ENCODE data around the gene KRTAP5-5.
A peak's percentile ranks its signal among the peaks of the same experiment; 100 is the strongest.
"Not testable (repeated sequence)": the region's sequence is repeated elsewhere in the genome, so short reads cannot be mapped to it uniquely, and the experiment has no call there.

KRTAP5-5 gene

DNA sequence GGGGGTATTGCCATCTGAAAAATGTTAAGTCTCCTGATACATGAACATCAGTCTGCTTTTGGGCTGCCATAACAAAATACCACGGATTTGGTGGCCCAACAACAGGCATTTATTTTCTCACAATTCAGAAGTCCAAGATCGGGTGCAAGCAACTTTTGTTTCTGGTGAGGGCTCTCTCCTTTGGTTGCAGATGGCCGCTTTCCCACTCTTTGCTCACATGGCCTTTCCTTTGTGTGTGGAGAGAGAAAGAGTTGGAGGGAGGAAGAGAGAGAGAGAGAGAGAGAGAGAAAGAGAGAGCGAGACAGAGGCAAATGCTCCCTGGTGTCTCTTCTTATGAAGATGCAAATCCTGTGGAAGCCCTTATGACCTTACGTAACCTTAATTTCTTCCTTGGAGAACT lies 28.9 kb upstream of the KRTAP5-5 start:
- DNase-seq (ENCODE audit: low spot score in 2 of 2) (no peak), ATAC-seq (no peak)
- peaks cover 29% of the 10 kb centered on the region for H3K4me1 Mint-ChIP-seq
- H3K4me3 Mint-ChIP-seq = no peak overlapping the region
- no peaks in the 10 kb centered on the region for H3K9me3 Mint-ChIP-seq
- no peak overlapping the region for H3K27ac Mint-ChIP-seq
- H3K36me3 Mint-ChIP-seq = no peaks in the 10 kb centered on the region

- H3K27ac Mint-ChIP-seq; H3K9me3 Mint-ChIP-seq; H3K36me3 Mint-ChIP-seq; DNase-seq (ENCODE audit: low spot score in 2 of 2); H3K4me3 Mint-ChIP-seq; ATAC-seq: not testable (repeated sequence)
- H3K4me1 Mint-ChIP-seq = peaks cover 27% of the 10 kb centered on the region
Observed at GRCh38 chr11:1601663-1602062, 27.9 kb upstream of the KRTAP5-5 start.

DNA sequence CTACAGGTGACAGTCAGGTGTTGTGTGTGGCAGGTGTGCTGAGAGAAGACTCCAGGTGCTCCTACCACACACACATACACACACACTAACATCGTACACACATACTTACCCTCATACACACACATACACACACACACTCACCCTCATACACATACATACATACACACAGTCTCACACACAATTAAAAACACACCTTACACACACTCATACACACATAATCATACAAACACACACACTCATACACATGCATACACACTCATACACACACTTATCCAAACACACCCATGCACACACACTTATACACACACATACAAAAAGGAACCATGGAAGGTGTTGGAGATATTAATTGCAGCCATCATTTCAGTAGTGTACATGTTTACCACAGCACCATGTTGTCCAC lies 25.9 kb upstream of the KRTAP5-5 start:
- no peaks in the 10 kb centered on the region for H3K9me3 Mint-ChIP-seq
- peaks cover 20% of the 10 kb centered on the region for H3K4me1 Mint-ChIP-seq
- no peaks in the 10 kb centered on the region for H3K36me3 Mint-ChIP-seq

DNA sequence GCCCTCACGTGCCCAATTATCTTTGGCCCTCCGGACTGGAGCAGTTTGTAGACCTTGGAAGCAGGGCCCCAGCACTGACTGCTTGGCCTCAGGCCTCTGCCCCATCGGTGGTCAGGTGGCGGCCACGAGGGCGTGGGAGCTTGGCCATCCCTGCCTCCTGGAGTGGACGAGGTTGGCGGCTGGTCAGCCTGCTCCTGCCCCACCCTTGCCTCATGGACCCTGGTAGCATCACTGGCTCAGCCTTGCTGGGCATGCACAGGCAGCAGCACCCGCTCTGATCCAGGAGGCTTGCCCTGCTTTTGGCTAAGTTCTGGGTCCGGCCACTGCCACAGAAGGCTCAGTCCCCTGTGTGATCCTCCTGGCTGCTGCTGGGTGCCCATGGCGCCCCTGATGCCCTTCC lies 25.4 kb upstream of the KRTAP5-5 start:
- H3K27ac Mint-ChIP-seq = no peak overlapping the region
- DNase-seq (ENCODE audit: low spot score in 2 of 2) (no peak), ATAC-seq (no peak)
- peaks cover 15% of the 10 kb centered on the region for H3K4me1 Mint-ChIP-seq
- no peaks in the 10 kb centered on the region for H3K36me3 Mint-ChIP-seq
- no peaks in the 10 kb centered on the region for H3K9me3 Mint-ChIP-seq
- no peak overlapping the region for H3K4me3 Mint-ChIP-seq

More for the DNA sequence above, 25.9 kb upstream of the KRTAP5-5 start:
- no peak for DNase-seq (ENCODE audit: low spot score in 2 of 2)
- H3K4me3 Mint-ChIP-seq = no peak overlapping the region
- no peak overlapping the region for H3K27ac Mint-ChIP-seq
- no peak for ATAC-seq

DNA sequence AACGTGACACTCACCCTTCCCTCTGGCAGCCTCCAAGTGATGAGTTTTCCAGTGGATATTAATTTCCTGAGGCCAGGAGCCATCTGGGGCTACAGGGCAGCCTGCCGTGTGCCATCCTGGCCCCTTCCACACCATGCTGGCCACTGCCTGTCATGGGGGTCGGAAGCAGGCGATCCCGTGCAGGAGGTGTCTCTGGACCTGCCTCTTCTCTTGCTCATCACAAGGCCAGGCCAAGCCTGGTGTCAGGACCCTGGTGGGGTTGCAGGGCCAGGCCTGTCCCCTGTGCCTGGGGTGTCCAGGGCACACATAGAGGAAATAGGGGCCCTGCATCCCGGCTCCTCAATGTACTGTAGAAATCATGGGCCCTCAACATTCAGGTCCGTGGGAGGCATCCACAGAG lies 24.9 kb upstream of the KRTAP5-5 start:
- no peak for ATAC-seq
- H3K27ac Mint-ChIP-seq = no peak overlapping the region
- peaks cover 15% of the 10 kb centered on the region for H3K4me1 Mint-ChIP-seq

GRCh38 chr11:1605923-1606322 lies 23.7 kb upstream of the KRTAP5-5 start:
- ATAC-seq = peak; percentile 85
- not testable (repeated sequence) for H3K9me3 Mint-ChIP-seq; H3K36me3 Mint-ChIP-seq; DNase-seq (ENCODE audit: low spot score in 2 of 2); H3K4me3 Mint-ChIP-seq
- H3K4me1 Mint-ChIP-seq = peaks cover 15% of the 10 kb centered on the region
- H3K27ac Mint-ChIP-seq = peak overlapping the region; percentile 78

More for the DNA sequence above, 24.9 kb upstream of the KRTAP5-5 start:
- Mint-ChIP-seq H3K9me3 (no peaks in the 10 kb centered on the region), H3K4me3 (no peak overlapping the region), H3K36me3 (no peaks in the 10 kb centered on the region)
- no peak for DNase-seq (ENCODE audit: low spot score in 2 of 2)

GRCh38 chr11:1607156-1607845 lies 22.3 kb upstream of the KRTAP5-5 start:
- H3K27ac Mint-ChIP-seq; ATAC-seq; H3K4me3 Mint-ChIP-seq; DNase-seq (ENCODE audit: low spot score in 2 of 2); H3K9me3 Mint-ChIP-seq; H3K36me3 Mint-ChIP-seq: not testable (repeated sequence)
- peaks cover 15% of the 10 kb centered on the region for H3K4me1 Mint-ChIP-seq

DNA sequence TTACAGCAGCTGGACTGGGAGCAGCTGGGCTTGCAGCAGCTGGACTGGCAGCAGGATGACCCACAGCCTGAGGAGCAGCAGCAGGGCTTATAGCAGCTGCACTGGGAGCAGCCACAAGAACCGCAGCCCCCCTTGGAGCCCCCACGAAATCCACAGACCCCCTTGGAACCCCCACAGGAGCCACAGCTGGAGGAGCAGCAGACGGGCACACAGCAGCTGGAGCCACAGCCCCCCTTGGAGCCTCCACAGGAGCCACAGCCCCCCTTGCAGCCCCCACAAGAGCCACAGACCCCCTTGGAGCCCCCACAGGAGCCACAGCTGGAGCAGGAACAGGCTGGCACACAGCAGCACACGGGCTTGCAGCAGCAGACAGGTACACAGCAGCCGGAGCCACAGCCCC lies 21.7 kb upstream of the KRTAP5-5 start:
- not testable (repeated sequence) for H3K36me3 Mint-ChIP-seq
- H3K4me1 Mint-ChIP-seq = peaks cover 15% of the 10 kb centered on the region

GRCh38 chr11:1608363-1608762 lies 21.2 kb upstream of the KRTAP5-5 start, which contains the start of gene KRTAP5-3:
Gene KRTAP5-3 (minus strand): TSS chr11:1608463. CDS start chr11:1608385, 78 bp downstream.
- H3K4me1 Mint-ChIP-seq = peaks cover 15% of the 10 kb centered on the region
- H3K27ac Mint-ChIP-seq = no peak within 1 kb of the TSS
- no peaks in the 10 kb centered on the region for H3K36me3 Mint-ChIP-seq
- H3K4me3 Mint-ChIP-seq = no peak within 1 kb of the TSS
- no peak for DNase-seq (ENCODE audit: low spot score in 2 of 2)
- ATAC-seq = no peak
- no peaks in the 10 kb centered on the region for H3K9me3 Mint-ChIP-seq

More for the DNA sequence above, 21.7 kb upstream of the KRTAP5-5 start:
- not testable (repeated sequence) for H3K4me3 Mint-ChIP-seq; DNase-seq (ENCODE audit: low spot score in 2 of 2); H3K9me3 Mint-ChIP-seq; H3K27ac Mint-ChIP-seq; ATAC-seq

GRCh38 chr11:1618231-1618630 lies 11.3 kb upstream of the KRTAP5-5 start:
- no peaks in the 10 kb centered on the region for H3K36me3 Mint-ChIP-seq
- H3K4me3 Mint-ChIP-seq = no peak overlapping the region
- no peaks in the 10 kb centered on the region for H3K9me3 Mint-ChIP-seq
- H3K27ac Mint-ChIP-seq = no peak overlapping the region
- ATAC-seq (no peak), DNase-seq (ENCODE audit: low spot score in 2 of 2) (no peak)
- peaks cover 8% of the 10 kb centered on the region for H3K4me1 Mint-ChIP-seq

GRCh38 chr11:1619449-1619848 lies 10.1 kb upstream of the KRTAP5-5 start:
- no peaks in the 10 kb centered on the region for H3K36me3 Mint-ChIP-seq
- peak overlapping the region; percentile 45 for H3K27ac Mint-ChIP-seq
- H3K4me3 Mint-ChIP-seq = peak overlapping the region; percentile 32
- ATAC-seq (peak; percentile 96), DNase-seq (ENCODE audit: low spot score in 2 of 2) (no peak)
- no peaks in the 10 kb centered on the region for H3K9me3 Mint-ChIP-seq
- H3K4me1 Mint-ChIP-seq = peaks cover 8% of the 10 kb centered on the region

DNA sequence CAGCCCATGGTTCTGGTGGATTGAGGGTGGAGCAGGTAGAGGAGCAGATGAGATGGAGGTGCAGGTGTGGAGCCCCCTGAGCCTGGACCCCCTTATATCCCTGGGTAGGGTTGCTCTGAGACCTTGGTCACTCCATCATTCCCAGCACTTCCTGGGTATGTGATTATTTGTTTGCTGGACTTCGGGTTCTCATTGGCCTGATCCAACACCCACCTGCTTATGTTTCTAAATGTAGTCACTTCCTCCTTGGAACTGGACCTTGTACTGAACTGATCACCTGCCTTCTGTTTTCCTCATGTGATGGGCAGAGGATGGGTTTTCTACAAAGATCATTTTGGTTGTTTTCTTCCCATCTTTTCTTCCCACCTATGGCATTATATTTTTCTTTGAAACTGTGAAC lies 7.5 kb upstream of the KRTAP5-5 start, which contains the start of gene KRTAP5-4:
KRTAP5-4 (minus strand) TSS at position 53 of the 400 bp plus-strand sequence; CDS start at position 8, 45 bp downstream.
- no peaks in the 10 kb centered on the region for H3K9me3 Mint-ChIP-seq
- H3K27ac Mint-ChIP-seq = no peak within 1 kb of the TSS
- no peak within 1 kb of the TSS for H3K4me3 Mint-ChIP-seq

GRCh38 chr11:1623716-1624115 lies 5.9 kb upstream of the KRTAP5-5 start:
- no peaks in the 10 kb centered on the region for H3K9me3 Mint-ChIP-seq
- H3K27ac Mint-ChIP-seq = no peak overlapping the region
- H3K4me3 Mint-ChIP-seq = no peak overlapping the region
- H3K36me3 Mint-ChIP-seq = no peaks in the 10 kb centered on the region
- DNase-seq (ENCODE audit: low spot score in 2 of 2) (no peak), ATAC-seq (no peak)
- peaks cover 8% of the 10 kb centered on the region for H3K4me1 Mint-ChIP-seq

More for the DNA sequence above, 7.5 kb upstream of the KRTAP5-5 start, which contains the start of gene KRTAP5-4:
- Mint-ChIP-seq H3K36me3 (no peaks in the 10 kb centered on the region), H3K4me1 (peaks cover 8% of the 10 kb centered on the region)
- ATAC-seq (no peak), DNase-seq (ENCODE audit: low spot score in 2 of 2) (no peak)

DNA sequence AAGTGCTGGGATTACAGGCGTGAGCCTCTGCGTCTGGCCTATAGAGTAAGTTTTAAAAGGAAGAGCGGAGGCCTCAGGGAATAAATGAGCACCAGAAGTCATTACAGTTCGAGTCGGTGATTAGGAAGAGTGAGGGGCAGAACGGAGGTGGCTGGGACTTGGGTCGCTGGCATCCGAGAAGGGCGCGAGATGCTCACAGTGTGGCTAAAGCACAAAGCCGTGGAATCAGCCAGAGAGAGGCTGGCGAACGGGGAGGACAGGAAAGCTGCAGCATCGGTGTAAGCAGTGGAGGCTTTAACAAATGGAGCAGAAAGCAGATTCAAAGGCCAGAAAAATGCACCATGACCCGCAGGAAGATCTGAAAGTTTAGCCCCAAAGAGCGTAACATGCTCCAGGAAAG lies 5.0 kb upstream of the KRTAP5-5 start:
- H3K4me3 Mint-ChIP-seq = no peak overlapping the region
- ATAC-seq (no peak), DNase-seq (ENCODE audit: low spot score in 2 of 2) (no peak)
- H3K9me3 Mint-ChIP-seq = no peaks in the 10 kb centered on the region
- H3K27ac Mint-ChIP-seq = no peak overlapping the region
- H3K4me1 Mint-ChIP-seq = peaks cover 10% of the 10 kb centered on the region
- no peaks in the 10 kb centered on the region for H3K36me3 Mint-ChIP-seq

DNA sequence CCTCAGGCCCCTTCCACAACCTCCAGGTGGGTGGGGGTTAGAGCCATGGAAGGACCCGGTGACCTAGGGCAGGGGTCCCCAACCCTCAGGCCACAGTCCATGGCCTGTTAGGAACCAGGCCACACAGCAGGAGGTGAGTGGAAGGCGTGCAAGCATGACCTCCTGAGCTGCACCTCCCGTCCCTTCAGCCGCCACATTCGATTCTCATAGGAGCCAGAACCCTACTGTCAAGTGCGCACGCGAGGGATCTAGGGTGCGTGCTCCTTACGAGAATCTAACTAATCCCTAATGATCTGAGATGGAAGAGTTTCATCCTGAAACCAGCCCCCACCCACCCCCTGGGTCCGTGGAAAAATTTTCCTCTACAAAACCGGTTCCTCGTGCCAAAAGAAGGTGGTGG lies 4.0 kb upstream of the KRTAP5-5 start:
- no peak overlapping the region for H3K4me3 Mint-ChIP-seq
- peaks cover 7% of the 10 kb centered on the region for H3K4me1 Mint-ChIP-seq
- no peak for ATAC-seq
- no peak for DNase-seq (ENCODE audit: low spot score in 2 of 2)
- H3K9me3 Mint-ChIP-seq = no peaks in the 10 kb centered on the region
- no peak overlapping the region for H3K27ac Mint-ChIP-seq
- no peaks in the 10 kb centered on the region for H3K36me3 Mint-ChIP-seq
